WTC11 (cell line): ENCODE measurements around the gene UNC13C.

Experiments used
- CTCF ChIP-seq: fragments of 200-600 bp; IDR thresholded peaks from 2 replicates; pipeline ENCODE4 v1.8.0; 2022; ENCODE audit warnings: antibody characterized with exemption
- ESRRA ChIP-seq: sonication (generic); formaldehyde crosslinking; IDR thresholded peaks from 2 replicates; pipeline ENCODE4 v1.8.1; 2022; ENCODE audit warnings: mild to moderate bottlenecking, missing genetic modification reagents, borderline replicate concordance
- GABPB1 ChIP-seq: sonication (generic); formaldehyde crosslinking; IDR thresholded peaks from 2 replicates; pipeline ENCODE4 v1.8.1; 2023; ENCODE audit warnings: mild to moderate bottlenecking, missing genetic modification reagents
- NR1H2 ChIP-seq: sonication (generic); formaldehyde crosslinking; IDR thresholded peaks from 2 replicates; pipeline ENCODE4 v1.9.0; 2021; ENCODE audit warnings: mild to moderate bottlenecking, moderate library complexity, missing genetic modification reagents
- TCF7 ChIP-seq: sonication (generic); formaldehyde crosslinking; IDR thresholded peaks from 2 replicates; pipeline ENCODE4 v1.8.0; 2022; ENCODE audit warnings: mild to moderate bottlenecking, low read depth, missing genetic modification reagents, moderate library complexity
- ZNF232 ChIP-seq: sonication (generic); formaldehyde crosslinking; IDR thresholded peaks from 2 replicates; pipeline ENCODE4 v1.8.0; 2022; ENCODE audit warnings: mild to moderate bottlenecking, missing genetic modification reagents

GRCh38 chr15:54502416-54503075 is 524.3 kb downstream of the UNC13C start:
- TF ChIP-seq ESRRA (CRISPR knock-in tag) (no peak), GABPB1 (CRISPR knock-in tag) (no peak), ZNF232 (no peak), CTCF (no peak), TCF7 (CRISPR knock-in tag) (no peak), NR1H2 (CRISPR knock-in tag) (no peak)
